ENCODE results near the gene SYT1.

- TF ChIP-seq CTCF (IDR thresholded peaks at IDR 0.05 in 8 of 11, conservative IDR thresholded peaks at IDR 0.05 in 3 of 11) (no peak), POLR2A (IDR thresholded peaks at IDR 0.05) (no peak)
Measured at GRCh38 chr12:79388011-79388410, 523.4 kb downstream of the SYT1 start.
